Islet precursor cell (in vitro differentiated cells): ENCODE measurements around the gene BRD7.
A peak's percentile ranks its signal among the peaks of the same experiment; 100 is the strongest.

Experiments used
- DNase-seq: peaks from one replicate; pipeline ENCODE4 v3.0.0-alpha.2; 2018

Gene BRD7

DNA sequence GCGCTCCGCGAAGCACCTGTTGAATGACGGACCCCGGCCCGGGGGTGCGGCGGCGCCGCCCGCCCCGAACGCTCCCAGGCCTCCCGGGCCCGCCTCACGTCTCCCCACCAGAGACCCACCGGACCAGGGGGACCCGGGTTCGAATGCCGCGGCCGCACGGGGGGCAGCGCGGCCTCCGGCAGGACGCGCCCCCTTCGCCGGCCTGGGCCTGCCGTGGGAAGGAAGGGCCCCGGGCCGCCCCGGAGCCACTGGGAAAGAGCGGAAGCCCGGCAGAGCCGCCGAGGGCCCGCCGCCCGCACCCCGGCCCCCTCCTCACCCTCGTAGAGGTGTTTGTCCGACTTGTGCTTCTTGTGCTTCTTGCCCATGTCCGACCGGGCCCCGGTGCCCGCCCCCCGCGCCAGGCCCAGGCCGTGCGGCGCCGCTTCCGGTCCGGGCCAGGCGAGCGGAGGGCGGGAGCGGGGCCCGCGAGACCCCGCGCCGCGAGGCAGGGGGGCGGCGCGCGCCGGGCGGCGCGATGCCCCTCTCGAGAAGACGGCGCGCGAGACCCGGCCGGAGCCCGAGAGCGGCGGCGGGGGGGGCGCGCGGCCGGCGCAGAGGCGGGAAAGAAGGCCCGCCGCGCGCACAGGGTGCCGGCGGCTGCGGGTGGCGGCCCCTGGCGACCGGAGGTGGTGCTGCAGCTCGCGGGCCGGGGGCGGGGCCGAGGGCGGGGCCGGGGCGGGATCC is at the start of gene BRD7:
BRD7 (minus strand) TSS at position 579 of the 723 bp plus-strand sequence; CDS start at position 365, 214 bp downstream.
- peak; percentile 82 for DNase-seq

DNA sequence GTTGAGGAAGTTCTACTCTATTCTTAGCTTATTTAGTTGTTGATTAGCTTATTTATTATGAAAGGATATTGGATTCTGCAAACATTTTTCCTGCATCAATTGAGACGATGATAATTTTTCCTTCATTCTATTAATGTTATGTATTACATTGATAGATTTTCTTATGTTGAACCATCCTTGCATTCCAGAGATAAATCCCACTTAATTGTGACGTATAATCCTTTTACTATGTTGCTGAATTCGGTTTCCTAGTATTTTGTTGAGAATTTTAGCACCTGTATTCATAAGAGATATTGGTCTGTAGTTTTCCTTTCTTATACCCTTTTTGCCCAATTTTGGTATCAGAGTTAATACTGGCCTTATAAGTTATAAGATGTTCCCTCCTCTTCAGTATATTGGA is 47.6 kb upstream of the BRD7 start:
- no peak for DNase-seq

DNA sequence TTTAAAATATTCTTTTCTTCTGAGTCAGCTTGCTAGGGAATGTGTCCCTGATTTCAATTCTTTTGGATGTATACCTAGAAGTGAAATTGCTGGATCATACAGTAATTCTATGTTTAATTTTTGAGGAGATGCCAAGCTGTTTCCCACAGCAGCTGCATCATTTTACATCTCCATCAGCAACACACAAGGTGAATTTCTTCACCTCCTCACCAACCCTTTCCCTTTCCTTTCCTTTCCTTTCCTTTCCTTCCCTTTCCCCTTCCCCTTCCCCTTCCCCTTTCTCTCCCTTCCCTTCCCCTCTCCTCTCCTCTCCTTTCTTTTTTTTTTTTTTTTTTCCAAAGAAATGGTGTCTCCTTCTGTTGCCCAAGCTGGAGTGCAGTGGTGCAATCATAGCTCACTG is 45.4 kb upstream of the BRD7 start:
- no peak for DNase-seq

DNA sequence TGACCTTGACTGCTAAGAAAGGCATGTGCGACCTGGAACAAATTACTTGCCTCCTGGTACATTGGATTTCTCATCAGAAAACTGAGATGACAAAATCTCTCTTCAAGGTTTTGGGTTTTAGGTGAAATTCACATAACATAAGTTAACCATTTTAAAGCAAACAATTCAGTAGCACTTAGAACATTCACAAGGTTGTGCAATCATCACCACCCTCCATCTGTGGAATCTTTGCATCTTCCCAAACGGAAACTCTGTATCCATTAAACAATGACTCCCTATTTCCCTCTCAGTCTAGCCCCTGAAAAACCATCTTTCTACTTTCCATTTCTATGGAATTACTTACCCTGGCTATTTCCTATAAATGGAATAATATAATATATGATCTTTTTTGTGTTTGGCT is 42.2 kb upstream of the BRD7 start:
- DNase-seq = no peak

DNA sequence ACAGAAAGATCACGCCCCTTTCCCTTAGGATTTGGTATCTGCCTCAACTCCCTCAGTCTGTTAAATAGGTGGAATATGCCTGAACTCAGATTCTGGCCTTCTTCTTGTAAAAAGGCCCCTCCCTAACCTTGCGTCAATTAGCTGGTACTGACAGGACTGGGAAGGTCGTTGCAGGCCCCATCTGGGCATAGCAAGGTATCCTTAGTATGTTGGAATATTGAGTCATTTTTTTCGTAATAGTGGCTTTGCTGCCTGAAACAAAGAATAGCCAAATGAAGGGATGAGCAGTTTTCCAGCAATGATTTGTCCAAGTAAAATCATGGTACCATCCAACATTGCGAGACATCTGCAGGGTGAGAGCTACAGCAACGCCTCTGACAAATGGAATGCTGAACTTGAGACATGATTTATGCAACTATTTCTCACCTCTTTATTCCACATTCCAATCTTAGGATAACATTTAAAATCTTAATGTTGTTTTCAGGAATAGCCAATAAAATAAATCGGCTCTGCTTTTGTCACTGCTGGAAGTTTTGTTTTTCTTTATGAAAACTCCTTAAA is 39.3 kb upstream of the BRD7 start:
- no peak for DNase-seq

DNA sequence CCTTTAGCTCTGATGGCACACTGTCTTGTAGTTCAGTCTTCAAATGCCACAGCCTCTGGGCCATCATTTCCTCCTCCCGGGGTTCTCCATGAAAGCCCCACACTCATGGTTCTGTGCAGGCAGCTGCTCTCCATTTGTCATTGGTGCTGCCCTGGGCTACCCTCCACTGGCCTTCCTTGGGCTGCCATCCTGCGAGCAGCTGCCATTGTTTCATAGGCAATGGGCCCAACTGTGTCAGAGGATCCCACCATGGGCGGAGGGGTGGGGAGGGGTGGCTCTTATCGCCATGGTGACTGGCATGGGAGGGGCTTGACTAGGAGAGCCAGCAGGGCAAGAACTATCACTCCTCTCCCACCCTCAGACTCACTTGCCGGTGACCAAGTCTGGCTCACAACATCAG is 38.6 kb upstream of the BRD7 start:
- no peak for DNase-seq

DNA sequence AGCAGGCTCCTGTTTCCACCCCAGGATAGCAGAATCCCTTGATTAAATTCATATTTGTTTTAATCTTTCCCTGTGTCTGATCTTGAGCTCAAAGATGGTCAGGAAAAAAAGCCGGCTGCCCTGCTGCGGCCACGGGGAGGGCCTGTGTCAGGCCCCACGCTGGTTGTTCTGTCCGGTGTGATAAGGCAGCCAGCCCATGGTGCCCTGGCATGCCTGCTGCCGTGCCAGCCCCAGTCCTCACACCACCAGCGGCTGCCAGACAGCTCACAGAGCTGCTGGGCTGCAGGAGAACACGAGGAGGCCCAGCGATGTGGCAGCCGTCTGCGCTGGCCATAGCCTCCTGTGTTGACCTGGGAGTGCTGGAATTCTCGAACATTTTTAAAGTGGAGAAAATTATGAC is 34.7 kb upstream of the BRD7 start:
- no peak for DNase-seq

DNA sequence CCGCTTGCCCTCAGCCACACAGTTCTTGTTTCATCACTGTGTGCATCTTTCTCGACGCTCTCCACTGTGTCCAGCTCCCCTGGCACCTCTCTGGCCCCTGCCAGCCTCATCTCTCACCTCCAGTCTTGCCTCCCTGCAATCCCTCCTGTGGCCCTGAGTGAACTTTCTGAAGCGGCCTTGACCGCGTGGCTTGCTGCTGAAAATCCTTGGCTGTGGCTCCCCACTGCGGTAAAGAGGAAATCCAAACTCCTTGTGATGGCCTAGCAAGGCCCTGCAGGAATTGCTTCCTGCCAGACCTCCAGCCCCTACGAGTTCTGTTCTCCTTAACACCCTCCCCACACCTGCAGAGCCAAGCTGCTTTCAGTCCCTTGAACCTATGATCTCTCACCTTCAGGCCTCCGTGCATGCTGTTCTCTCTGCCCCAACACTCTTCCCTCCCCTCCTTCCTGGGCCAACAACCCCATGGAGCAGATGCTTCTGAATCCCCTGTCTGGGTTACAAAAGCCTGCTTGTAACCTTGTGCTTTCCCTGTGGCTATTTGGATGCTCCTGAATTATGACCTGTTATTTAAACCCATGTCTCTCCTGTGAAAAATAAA is 33.6 kb upstream of the BRD7 start:
- peak; percentile 32 for DNase-seq

DNA sequence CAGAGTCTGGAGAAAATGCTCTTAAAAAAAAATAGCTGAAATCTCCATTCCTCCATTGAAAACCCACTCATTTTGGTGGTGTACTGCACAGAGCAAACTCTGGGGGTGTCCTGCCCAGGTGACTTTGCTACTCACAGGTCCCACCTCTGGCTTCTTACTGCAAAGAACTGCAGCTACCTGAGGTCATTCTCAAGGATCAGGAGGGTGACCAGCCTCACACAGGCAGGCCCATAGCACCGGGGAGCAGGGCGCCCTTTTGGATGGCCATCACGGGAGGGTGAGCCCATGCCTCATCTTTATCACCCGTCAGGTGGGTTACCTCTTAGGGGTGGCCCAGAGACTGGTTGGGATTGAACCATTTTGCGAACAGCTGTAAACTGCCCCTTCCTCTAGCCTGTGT is 32.6 kb upstream of the BRD7 start:
- no peak for DNase-seq

DNA sequence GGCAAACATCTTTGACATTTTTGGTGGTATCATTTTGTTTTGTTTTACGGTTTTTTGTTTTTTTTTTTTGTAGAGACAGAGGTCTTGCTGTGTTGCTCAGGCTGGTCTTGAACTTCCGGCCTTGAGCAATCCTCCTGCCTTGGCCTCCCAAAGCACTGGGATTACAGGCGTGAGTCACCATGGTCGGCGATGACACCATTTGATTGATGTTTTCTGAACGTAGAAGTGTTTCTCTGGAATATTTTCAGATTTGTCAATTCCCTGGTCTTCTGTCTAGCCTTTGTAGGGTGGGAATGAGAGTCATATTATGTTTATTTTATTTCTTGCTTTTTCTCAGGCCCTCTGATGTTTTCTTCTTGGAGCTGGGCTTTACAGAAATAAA is 32.2 kb upstream of the BRD7 start:
- DNase-seq = no peak

DNA sequence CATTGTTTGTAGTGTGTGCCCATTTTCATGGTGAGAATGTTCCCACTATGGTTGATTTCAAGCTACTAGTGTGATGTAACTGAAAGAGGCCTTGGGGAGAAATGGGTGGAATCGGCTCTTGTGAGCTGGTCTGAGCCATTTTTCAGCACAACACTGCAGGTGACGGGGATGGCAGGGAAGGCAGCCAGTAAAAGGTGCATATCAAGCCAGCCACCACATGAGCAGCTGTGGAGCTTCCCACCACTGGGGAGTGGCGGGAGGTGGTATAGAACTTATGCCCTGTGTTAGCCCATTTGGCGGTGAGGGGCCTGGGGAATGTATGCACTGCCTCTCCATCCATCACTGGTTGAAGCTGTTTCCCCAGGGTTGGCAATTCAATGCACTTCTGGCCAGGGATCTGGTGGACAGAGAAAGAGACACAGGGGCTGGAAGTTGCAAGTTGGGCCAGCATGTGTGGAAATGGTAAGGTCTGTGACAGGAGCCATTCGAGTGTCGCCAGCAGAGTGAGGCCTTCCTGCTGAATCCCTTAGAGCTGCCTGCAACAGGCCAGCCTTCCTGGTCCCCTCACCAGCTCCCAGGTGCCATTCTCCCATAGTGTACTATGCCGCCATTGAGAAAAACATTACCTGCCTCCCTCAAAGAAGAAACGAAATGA is 31.7 kb upstream of the BRD7 start:
- DNase-seq = no peak

DNA sequence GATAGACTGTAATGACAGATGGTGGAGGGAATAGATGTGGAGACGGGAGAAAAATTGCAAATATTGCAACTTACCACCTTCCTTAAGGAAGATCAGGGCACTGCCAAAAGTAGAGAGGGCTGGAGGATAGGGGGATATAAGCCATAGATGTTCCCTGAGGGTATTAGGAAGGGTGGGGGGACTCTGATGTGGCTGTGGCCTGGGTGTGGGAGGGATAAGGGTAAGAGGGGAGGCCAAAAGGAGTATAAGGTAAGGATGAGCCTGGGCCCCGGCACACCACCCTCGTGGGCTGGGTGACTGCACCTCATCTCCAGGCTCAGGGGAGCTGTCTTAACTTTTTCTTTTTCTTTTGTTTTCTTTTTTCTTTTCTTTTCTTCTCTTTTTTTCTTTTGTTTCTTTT is 30.6 kb upstream of the BRD7 start:
- no peak for DNase-seq

DNA sequence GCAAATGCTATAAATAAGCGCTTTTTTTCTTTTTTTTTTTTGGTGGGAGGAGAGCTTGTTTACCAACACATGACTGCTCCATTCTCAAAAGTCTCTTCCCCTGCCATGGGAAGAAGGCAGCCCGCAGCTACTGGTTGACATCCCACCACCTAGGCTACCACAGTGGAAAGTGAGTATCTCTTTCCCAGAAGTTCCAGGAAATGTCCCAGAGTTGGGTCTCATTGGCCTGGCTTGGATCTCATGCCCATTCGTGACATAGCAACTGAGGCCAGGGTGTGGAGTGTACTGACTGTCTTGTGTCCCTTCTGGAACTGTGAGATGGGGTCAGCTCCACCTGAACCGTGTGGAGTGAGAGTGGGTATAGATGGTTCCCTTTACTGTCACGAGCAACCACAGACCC is 29.5 kb upstream of the BRD7 start:
- no peak for DNase-seq

DNA sequence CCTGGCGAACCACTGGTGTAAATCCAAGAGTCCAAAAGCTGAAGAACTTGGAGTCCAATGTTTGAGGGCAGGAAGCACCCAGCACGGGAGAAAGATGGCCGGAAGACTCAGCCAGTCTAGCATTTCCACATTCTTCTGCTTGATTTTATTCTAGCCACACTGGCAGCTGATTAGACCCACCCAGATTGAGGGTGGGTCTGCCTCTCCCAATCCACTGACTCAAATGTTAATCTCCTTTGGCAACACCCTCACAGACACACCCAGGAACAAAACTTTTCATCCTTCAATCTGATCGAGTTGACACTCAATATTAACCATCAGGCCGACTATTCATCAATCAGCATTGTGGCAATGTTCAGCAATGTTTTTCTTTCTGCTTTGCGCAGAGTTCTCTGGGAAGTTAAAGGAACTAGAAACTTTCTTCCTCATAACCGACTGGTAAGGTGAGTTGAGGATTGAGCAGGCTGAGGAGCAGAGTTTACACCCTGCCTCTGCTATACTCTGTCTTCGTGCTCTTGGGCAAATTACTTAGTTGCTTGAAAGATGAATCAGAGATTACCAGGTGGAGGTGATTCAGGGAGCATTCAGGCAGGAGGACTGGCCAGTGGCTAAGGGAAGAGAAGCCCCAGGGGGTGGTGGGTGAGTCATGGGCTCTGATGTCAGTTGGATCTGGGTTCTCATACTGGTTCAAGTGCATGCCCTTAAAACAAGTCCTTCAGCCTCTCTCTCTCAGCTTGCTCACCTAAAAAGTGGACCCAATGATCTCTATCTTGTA is 28.2 kb upstream of the BRD7 start:
- DNase-seq = peak; percentile 96

DNA sequence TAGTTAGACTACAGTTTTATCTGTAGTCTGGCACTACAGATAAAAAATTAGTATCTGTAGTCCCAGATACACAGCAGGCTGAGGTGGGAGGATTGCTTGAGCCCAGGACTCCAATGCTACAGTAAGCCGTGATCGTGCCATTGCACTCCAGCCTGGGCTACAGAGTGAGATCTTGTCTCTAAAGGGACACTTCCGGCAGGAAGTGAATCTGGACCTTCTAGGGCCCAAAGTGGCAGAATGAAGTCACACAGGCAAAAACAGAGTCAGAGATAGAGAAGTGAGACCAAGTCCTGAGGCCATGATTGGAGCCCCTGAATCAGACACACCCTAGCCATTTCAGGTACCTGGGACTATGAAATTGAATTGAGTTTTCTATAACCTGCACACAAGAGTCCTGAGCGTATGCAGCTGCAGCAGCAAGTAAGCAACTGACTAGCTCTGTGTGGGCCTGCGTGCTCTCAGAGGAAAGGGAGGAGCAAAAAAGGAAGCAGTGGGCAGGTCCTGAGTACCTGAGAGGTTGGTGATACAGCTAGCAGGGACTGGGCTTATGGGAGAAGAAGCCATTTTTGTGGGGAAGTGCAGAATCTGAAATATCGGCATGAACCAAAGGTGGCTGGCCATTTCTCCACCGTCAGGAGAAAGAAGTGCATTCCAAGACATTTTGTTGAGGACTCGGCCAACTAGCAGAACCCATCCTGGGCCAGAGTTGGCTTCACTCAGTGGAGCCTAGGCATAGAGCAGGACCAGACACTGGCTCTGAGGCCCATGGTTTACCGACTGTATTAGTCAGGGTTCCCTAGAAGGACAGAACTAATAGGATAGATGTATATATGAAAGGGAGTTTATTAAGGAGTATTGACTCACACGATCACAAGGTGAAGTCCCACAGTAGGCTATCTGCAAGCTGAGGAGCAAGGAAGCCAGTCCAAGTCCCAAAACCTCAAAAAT is 27.2 kb upstream of the BRD7 start:
- DNase-seq = no peak

DNA sequence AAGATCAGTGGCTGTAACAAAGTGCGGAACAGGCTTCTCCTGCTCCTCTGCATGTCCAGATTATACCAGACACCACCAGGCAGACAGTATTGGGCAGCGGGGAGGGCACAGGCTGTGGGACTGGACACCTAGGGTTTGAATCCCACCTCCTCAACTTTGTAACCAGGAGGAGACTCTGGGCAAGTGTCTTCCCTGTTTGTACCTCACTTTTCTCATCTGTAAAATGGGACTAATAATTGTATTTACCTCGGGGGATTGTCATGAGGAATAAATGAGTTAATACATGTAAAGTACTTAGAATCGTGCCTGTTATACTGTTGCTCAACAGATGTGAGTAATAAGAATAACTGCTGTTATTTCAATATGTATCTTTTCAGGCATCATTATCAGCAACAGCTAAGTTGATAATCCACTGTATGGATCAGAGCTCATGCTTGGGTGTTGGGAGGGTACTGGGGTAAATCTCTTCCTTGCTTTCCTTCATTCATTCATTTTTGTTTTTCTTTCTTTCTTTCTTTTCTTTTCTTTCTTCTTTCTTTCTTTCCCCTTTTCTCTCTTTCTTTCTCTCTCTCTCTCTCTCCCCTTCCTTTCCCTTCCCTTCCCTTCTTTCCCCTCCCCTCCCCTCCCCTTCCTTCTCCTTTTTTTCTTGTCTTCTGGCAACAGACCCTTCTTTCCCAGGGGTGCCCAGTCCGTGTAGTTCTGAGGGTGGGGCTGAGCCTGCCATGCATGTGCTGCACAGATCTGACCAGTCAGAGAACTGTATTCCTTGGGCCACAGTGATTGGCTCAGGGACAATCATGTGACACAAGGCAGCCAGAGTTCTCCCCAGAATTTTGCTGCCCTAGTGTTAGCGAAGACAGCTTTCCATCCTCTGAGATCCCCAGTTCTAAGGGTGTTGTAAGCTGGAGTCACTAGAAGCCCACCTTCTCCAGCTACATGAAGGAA is 25.3 kb upstream of the BRD7 start:
- DNase-seq = peak; percentile 36

DNA sequence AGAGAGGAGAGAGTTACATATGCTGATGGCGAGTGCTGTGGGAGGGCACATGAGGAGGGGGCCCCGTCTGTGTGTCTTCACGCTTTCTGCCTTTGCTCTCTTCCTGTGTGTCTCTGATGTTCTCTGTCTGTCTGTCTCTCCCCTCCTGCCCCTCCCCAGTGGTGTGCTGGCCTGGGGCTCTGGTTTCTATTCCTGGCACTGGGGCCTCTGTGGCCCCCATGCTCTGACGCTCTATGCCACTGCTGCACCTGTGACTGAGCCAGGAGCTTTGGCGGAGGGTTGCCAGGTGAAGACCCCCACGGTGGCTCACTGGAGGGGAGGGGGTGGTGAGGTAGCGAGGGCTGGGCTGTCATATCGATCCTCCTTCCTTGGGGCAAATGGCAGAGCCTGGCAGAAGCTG is 24.6 kb upstream of the BRD7 start:
- peak; percentile 42 for DNase-seq

DNA sequence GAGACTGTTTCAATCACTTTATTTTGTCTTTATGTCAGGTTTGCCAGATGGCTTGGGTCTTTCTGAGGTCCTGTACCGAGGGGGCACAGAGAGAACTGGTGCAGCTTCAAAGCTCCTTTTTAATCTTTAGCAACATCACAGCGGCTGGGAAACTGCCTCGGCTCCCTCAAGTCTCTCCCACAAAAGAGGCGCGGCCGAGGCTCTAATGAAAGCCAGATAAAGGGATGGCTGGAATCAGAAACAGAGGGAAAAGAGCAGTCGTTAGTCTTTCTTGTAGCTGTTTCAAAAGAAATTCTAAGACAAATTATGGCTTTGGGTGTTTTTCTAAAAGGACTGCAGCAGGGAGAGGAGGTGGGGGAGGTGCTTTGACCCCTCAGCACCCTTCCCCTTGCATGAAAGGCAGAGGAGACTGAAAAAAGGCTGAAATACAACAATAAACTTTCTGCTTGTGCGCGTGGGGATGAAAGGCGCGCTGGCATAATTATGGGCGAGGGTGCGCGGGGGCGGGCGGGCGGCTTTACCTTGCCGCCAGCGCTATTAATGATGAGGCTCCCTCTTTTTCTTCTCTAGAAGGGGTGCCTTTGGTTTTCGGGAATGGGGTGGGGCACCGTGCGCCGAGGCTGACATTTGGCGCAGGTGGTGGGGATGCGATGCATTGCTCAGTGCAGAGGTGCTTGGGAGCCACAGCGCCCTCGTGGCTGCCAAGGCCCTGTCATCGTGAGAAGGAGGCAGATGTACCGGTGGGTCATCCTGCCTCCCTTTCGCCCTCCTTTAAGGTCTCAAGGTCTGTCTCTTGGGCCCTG is 22.3 kb upstream of the BRD7 start:
- peak; percentile 63 for DNase-seq

DNA sequence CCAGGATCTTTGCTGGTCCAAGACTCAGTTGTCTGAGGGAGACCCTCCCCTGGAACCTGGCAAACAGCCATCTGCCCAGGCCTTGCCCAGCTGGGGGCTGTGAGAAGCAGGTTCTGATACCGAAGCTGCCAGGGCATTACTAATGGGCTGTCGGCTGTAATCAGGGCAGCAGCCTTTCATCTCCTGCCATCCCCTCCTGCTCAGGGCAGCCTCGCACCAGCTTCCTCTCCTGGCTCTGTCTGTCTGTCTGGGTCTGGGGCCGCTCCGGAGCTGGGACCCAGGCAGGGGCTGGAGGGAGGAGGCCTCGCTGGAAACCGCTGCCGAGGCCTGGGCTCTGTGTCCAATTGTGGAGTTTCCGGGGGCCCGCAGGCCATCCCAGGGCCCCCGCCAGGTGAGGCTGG is 21.6 kb upstream of the BRD7 start:
- peak; percentile 56 for DNase-seq

DNA sequence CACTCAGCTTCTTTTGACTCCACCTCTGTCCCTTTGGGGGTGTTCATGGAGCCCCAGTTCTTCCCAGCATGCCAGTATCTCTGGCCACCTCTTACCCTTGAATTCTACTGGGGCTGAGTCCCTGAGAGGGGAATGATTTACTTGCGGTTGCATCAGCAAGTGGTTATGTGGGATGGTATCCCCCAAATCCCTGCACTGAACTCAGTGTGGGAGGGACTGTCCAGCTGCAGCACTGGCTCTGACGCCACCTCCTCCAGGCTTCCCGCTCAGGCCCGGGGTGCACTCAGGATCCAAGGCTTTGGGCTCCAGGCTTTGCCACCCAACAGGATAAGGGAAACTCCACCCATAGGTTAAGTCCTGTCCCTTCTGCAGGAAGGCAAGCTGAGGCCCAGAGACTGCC is 21.1 kb upstream of the BRD7 start:
- DNase-seq = no peak
